GM19438 (cell line): Measurements from ENCODE around the gene PCTP.

Experiments used
- ATAC-seq: cut with Tn5 transposase; IDR thresholded peaks from one replicate; pipeline ENCODE4 v1.9.1; 2021; ENCODE audit warnings: low read depth; ENCODE audit not compliant: unreplicated experiment

Gene PCTP

GRCh38 chr17:55785181-55785580 lies 34.3 kb downstream of the PCTP start:
- no peak for ATAC-seq

GRCh38 chr17:55793272-55793671 lies 42.4 kb downstream of the PCTP start:
- ATAC-seq: no peak

- ATAC-seq: no peak
Observed at GRCh38 chr17:55794725-55795482, 44.1 kb downstream of the PCTP start.

GRCh38 chr17:55806745-55807495 lies 56.1 kb downstream of the PCTP start:
- no peak for ATAC-seq

GRCh38 chr17:55811536-55811935 lies 60.7 kb downstream of the PCTP start:
- no peak for ATAC-seq

- no peak for ATAC-seq
Observed at GRCh38 chr17:55812323-55812722, 61.5 kb downstream of the PCTP start.

GRCh38 chr17:55813944-55814343 lies 63.1 kb downstream of the PCTP start:
- ATAC-seq: no peak

GRCh38 chr17:55814377-55814776 lies 63.5 kb downstream of the PCTP start:
- ATAC-seq: no peak

GRCh38 chr17:55816532-55817396 lies 65.9 kb downstream of the PCTP start:
- no peak for ATAC-seq

GRCh38 chr17:55817397-55817709 lies 66.5 kb downstream of the PCTP start:
- ATAC-seq: no peak

- ATAC-seq: no peak
Observed at GRCh38 chr17:55818026-55818425, 67.2 kb downstream of the PCTP start.

GRCh38 chr17:55818451-55819375 lies 67.9 kb downstream of the PCTP start:
- no peak for ATAC-seq

GRCh38 chr17:55820675-55821074 lies 69.8 kb downstream of the PCTP start:
- ATAC-seq: no peak

GRCh38 chr17:55822028-55822427 lies 71.2 kb downstream of the PCTP start:
- ATAC-seq: no peak

- ATAC-seq: no peak
Observed at GRCh38 chr17:55825213-55825612, 74.4 kb downstream of the PCTP start.
